Dedifferentiated amniotic fluid mesenchymal stem cell (primary cell): Measurements from ENCODE around the gene VIPR2.

Experiments used
- DNase-seq: peaks from one replicate; pipeline ENCODE4 v3.0.0-alpha.2; 2016; ENCODE audit errors: extremely low spot score

VIPR2 gene

DNA sequence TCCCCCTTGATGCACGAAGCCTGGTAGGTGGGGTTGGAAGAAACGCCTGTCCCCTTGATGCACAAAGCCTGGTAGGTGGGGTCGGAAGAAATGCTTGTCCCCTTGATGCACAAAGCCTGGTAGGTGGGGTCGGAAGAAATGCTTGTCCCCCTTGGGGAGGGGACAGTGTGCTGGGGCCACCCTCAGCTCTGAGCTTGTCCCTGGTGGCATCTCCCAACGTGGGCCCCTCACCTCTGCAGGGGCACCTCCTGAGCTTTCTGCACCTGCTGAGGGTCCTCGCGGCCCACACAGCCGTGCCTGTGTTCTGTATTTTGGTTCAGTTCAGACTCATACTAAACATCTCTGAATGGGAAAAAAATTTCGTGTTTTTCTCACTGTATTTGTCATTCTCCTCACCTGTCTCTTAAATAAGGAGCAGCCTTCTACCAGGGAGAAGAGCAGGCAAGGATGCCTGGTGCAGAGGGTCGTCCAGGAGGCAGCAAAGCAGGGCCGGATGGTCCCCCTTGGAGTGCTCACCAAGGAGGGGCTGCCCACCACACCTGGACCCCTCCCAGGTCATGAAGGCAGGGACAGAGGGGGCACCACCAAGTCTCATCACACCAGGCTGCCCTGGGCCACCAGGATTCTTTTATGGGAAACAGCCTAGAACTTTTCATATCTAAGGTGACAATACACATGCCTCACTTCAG is 24.7 kb downstream of the VIPR2 start:
- DNase-seq, result no peak

DNA sequence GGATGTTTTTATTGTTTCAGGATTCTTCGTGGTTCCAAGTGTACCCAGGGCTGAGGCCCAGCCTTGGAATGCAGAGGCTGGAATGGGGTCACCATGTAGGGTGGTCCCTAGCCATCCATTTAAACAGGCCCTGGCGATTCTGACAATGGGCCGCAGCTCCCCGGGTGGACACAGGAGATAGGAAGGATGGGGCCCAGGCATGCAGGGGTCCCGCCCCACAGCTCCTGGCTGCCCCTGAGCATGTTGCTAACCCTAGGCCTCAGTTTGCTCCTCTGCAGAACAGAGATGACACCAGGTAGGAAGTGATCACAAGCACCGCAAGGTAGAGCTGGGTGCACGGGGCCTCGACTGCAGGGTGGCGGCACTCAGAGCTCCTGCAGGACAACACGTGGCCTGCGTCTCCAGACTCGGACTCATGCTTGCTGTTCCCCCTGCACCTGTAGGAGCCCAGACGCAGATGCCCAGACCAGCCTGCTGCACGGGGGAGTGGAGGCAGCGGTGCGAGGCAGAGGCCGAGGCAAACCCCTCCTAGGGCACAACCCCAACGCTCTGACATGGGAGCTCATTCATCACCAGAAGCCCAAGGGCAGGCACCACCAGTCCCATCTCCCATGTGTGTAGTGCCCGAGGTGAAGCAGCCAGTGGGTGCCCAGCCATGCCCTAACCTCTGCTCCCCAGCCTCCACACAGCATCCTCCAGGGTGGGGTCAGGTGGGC is 25.5 kb downstream of the VIPR2 start:
- DNase-seq, result no peak

DNA sequence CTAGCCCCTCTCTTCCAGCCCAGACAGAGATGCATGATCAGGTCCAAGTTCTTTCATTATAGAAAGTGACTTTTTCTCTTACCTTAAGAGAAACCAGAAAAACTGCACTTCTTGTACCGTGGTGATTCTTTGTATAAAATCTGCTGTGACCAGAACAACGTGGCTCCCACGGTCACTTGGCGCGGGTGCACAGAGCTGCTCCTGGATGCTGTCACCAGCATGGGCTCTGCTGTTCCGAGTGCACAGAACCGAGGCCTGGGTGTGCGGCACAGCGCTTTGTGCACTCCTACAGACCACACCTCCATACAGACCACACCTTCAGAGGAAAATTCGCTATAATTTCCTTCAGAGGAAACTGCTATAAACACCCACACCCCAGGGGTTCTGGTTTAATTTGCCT is 26.0 kb downstream of the VIPR2 start:
- DNase-seq, result no peak

DNA sequence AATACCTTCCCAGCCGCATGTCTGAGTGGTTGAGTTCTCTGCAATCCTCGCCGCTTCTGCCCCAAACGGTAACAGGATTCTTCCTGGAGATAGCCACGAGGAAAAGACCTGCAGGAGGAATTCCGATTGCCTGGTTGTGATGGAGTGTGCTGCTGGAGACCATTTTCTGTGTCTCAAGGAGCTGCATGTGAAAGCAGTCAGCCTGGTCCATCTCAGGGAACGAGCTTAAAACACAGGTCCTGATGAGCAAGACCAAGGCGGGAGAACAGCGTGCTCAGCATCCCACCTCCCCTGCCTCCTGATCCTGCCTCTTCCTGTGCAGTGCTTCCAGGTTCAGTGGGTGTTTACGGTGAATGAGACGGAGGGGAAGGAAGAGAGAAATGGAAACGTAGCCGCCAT is 26.5 kb downstream of the VIPR2 start:
- DNase-seq, result no peak

DNA sequence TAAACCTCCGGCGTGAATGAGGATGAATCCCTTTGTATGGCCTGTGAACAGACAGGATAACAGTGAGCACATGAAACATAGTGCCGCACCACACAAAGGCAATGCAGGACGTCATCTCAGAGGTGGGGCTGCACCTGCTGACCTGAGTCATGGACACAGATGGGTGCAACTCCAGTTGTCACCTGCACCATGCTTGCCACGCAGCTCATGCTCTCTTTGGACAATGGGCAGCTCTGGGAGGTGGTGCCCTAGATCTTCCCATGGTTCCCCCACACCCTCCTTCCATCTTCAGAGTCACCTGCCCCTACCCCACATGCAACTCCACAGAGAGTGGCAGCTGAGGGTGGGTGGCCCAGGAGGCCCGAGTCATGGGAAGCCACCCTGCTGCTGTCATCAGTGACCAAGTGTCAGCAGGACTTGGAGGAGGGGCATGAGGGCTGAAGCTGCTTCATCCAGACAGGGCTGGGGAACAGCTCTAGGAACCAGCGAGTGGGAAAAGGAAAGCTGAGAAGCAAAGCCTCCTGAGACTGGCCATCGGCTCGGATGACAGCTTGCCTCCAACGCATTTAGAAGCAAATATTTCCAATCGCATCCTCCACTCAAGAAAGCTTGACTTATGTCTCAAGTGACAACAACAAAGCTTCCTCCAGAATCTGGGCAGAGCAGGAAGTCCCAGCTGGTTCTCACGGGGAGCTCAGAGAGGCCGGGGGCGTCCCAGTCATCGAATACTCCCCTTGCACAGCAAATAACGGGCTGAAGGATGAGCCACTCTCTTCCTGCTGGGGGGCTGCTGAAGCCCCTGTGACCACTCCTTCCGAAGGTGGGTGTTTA is 27.1 kb downstream of the VIPR2 start:
- no peak for DNase-seq

DNA sequence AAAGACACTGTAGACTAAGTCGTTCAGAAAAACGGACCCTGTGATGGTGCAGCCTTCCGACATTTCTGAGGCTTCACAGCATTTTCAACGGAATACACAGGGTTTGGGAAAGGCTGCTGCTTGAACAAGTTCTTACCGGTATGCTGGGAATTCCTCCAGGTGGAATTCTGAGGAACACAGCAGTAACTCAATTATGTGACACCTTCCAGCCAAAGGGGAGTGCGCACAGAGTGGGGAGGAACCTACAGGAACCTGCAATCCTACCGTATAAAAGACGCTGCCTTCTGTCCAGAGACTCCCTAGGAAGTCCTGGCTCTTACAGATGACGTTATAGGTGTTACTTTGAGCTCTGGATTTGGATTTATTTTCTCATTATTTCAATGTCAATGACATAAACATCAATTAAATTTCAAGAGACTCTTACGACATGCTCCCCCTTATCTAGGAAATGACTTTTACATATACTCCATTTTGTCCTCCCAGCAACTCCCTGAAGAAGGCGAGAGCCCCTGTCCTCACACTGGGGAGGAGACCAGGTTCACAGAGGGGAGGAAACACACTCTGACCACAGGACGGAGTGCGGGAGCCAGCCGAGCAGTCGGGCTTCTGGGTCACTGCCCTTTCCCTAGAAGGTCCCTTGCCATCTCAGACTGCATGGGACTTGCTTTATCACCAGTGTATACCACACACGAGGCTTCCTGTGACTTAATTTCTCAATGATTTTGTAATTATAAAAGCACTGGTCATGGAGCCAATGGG is 27.9 kb downstream of the VIPR2 start:
- no peak for DNase-seq

DNA sequence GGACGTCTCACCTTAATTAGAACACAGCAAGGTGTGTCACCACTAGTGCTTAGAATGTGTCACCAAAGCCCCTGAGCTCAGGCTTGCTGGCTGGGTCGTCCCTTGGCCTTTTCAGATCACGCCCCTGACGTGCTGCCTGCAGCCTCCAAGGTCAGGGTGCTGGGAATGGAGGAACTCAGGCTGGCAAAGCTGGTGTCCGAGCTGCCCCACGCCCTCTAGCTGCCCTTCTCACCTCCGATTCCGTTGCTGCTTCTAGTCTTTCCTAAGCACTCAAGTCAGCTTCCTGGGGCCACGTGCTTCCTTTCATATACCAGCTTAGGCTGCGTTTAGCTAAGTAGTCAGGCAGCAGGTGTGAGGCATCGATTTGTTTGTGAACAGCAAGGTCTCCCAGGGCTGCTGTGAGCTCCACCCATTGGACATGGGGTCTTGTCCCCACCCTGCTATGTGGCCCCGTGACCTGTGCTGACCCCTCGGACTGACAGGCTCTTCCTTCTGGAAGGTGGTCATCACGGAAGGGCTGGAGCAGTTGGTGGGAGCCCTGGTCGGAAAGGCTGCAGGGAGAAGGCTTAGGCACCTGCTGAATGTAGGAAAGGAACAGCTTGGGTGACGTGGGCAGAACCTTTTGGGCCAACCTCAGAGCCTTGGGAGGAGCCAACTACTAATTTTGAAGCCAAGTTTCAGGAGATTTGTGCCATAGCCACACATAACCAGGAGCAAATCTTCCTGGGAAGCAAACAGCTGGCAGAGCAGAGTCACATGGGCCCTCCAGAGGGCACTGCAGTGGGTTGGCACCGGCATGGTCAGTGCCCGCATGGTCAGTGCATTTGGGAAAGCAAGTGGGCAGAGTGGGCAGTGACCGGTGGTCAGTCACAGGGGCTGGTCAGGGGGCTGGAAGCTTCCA is 28.8 kb downstream of the VIPR2 start:
- DNase-seq, result no peak

DNA sequence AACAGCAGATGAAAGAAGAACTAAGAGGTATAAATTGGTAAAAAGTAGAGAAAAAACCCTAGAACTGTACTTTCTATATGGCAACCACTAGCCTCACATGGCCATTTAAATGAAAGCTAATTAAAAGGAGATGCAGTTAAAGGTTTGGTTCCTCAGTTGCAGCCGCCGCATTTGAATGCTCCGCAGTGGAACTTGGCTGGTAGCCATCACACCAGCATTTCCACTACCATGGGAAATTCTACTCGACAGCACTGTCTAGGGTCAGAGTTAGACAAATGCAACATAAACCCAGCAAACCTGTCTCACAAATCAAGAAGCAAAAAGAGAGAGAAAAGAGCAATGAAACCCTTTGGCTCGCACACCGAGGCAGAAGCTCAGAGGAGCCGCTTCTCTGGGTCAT is 29.7 kb downstream of the VIPR2 start:
- no peak for DNase-seq

DNA sequence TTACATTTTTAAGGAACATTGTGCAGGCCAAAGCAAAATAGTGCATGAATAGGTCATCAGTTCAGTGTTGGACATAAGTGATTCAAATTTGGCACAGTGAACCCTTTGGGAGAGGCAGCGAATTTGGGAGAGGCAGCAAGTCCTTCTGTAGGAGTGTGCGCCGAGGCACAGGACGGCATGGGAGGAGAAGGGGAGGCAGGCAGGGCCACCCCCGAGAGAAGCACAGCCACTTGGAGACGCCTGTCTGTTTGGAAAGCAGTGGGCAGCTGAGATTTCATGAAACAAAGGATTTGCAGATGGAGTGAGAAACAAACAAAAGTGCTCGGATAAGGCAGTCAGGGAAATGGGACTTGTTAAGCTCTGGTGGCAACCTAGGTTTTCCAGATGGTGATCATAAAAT is 30.6 kb downstream of the VIPR2 start:
- no peak for DNase-seq

DNA sequence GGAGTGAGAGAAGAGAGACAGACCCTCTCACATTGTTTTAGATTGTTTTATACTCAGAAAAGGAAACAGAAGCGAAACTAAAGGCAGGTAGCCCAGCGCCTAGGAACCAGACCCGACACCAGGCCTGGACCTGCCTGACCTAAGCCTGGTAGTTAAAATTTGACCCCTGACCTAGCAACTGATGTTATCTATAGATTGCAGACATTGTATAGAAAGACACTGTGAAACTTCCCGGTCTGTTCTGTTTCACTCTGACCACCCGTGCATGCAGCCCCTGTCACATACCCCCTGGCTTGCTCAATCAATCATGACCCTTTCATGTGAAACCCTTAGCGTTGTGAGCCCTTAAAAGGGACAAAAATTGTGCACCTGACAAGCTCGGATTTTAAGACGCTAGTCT is 31.6 kb downstream of the VIPR2 start:
- no peak for DNase-seq

DNA sequence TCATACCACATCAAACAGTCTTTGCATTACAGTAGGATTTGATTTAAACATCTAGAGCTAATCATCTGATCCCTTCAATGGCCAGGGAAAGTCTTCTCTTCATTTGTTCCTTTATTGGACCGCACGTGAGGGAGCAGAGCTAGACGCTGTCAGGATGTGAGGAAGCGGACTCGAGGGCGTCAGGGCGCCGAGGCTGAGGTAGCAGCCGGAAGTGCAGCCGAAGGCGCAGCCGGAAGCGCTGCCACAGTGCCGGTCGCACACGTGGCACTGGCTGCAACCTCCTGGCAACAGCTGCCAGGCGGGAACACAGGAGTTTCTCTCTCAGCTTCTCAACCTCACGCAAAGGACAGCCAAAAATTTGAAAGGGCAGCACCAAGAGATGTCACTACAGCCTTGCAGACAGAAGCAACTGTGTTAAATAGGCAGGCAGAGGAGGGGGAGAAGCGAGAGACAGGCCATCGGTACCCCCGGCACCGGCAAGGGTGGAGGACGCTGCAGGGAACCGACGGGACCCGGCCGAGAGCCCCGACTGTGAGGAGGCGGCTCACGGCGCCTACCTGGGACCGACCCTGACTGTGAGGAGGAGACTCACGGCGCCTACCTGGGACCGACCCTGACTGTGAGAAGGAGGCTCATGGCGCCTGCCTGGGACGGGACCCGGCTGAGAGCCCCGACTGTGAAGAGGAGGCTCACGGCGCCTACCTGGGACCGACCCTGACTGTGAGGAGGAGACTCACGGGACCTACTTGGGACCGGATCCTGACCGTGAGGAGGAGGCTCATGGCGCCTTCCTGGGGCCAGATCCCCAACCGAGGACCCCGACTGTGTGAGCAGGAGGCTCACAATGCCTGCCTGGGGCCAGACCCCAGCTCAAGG is 32.3 kb downstream of the VIPR2 start:
- no peak for DNase-seq

DNA sequence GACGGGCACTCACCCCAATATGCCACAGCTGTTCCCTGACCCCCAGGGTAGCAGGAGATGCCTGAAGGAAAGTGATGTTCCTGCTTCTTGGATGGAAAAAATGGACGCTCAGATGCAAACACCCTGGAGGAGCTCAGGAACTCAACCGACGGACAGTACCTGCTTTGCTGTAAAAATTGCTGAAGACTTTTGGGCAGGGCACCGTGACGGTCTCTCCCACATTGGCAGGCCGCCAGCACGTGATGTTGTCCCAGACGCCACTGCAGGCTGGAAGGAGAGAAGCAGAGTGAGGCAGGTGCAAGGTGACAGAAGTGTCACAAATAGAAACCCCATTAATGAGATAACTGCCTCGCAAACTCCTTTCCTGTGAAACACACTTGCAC is 35.0 kb downstream of the VIPR2 start:
- DNase-seq, result no peak

DNA sequence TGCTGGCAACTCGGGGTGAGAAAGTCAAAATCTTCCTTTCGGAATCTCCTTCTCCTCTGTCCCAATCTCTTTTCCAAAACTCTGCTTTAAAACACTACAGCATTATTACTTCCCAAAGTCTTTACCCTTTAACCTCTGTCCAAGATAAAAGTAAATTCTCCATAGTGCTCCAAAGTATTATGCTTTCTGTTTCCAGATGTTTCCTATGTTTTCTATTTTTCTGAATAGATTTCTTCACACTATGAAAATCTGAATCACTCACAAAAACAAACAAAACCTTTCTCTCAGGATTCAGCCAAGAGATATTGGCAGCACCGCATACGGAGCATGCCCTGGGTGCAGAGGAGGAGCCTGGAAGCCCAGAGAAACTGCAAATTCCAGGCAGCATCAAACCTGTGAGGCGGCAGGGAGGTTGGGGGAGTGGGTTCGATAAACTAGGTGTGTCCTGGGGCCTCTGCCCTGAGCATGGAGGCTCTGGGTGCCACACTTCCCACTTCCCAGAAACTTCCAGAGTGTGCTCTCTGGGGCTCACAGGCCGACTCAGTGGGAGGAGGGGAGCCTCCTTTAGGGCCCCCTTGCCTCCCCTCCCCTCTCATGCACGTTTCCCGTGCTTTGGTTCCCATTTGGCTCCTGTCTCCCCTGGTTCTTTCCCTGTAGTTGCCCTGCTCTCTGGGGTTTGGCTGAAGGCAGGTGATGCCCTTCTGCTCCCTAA is 35.6 kb downstream of the VIPR2 start:
- no peak for DNase-seq

DNA sequence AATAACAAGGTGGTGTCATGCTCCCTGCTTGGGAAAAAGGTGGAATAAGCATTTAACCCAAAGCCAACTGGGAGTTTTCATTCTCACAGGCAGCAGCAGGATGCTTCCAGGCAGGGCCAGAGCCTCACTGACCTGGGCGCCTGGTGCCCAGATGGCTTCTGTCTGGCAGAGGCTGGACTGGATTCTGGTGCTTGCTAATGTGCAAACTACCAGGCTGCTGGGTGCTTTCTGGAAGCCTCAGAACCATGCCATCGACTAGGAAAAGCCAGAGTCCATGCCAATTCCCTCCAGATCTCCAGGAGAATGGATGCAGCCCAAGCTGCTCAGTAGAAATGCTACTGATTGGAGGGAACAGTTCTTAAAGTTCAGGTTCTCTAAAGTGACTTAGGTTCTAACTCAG is 36.2 kb downstream of the VIPR2 start:
- DNase-seq, result no peak

DNA sequence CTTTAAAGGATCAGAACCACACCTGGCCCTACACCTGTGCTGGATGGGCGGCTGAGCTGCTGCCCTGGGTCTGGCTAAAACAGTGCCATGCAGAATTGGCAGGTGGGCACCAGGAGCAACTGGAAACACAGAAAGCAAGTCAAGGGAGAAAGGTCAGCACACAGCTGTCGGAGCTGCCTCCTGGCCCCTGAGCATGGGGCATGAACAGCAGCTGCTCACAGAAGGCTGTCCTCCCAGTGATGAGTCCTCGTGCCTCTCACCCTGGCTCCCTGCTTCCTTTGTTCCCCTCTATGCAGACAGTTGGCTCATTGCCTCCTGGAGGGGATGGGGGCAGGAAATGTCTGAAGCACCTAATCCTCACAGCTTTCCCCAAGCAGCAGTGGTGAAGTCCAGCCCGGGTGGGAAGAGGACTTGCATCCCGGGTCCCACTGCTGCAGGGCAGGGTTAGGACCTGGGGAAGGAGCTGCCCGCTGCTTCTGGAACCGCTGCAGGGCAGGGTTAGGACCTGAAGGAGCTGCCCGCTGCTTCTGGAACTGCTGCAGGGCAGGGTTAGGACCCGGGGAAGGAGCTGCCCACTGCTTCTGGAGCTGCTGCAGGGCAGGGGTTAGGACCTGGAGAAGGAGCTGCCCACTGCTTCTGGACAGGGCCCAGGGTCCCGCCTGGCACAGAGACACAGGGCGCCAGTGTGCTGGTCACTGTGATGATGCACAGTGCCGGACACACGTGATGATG is 37.3 kb downstream of the VIPR2 start:
- DNase-seq, result no peak

DNA sequence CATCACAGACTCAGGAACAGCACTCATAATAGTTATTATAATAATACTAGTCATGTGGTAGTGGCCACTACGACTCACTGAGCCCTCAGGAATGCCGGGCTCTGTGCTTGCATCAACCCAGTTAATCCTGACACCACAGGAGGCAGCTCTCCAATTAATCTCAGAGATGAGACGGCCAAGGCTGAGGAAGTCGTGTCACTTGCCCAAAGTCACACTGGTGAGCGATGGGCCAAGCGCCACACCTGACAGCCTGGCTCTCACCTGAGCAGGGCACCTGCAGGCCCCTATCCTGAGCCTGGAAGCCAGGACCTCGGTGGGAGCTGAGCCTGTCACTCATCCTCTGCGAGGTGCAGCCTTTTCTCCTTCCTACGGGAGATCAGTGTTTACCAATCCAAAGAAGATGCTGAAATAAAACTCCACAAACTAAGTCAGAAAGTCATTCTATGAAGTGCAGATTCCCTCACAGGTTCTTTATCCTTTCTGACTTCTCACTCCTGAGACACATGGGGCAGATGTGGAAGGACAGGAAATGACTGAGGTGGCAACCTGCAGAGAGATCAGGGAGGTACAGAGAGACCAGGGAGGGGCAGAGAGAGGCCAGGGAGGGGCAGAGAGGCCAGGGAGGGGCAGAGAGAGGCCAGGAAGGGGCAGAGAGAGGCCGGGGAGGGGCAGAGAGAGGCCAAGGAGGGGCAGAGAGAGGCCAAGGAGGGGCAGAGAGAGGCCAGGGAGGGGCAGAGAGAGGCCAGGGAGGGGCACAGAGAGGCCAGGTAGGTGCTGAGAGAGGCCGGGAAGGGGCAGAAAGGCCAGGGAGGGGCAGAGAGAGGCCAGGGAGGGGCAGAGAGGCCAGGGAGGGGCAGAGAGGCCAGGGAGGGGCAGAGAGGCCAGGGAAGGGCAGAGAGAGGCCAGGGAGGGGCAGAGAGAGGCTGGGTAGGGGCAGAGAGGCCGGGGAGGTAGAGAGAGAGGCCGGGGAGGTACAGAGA is 38.5 kb downstream of the VIPR2 start:
- DNase-seq, result no peak

DNA sequence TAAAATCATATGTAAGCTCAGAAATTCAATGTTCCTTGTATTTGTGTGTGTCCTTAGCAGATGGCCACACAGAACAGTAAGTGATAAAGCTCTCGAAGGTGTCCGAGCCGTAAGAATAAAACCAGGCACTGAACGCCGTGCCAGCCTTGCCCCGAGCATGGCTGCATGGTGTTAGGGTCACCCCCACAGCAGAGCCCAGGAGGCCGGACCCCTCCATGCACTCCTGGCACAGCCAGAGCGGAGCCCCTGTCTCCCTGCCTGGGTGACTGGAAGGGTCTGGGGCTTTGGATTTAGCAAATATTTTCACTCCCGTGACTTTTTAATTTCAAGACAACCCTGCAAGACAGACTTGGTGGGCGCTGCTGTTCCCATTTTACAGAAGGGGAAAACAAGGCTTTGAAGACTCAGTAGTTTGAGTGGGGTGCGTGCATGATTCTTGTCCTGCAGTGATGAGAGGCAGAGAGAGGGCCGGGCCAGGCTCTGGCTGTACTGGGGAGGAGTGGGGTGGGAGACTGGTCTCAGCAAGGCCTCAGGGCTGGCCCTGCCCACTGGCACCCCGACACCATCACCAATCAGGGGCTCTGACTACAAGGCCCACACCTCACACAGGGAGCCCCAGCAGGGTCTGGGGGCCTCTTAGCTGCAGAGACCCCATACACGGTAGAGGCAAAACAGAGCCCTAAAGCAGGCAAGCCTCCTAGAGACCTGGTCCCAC is 39.4 kb downstream of the VIPR2 start:
- DNase-seq, result no peak
